RWPE2 (cell line): ENCODE measurements around the gene VDAC1.
A peak's percentile ranks its signal among the peaks of the same experiment; 100 is the strongest.
"Not testable (repeated sequence)": the region's sequence is repeated elsewhere in the genome, so short reads cannot be mapped to it uniquely, and the experiment has no call there.

Experiments
- ATAC-seq: fragments of 200-7000 bp; cut with Tn5 transposase; 3 replicates; pipeline ENCODE4 v1.9.1; 2021; ENCODE audit warnings: low read depth
- DNase-seq: peaks from one replicate; pipeline ENCODE4 v3.0.0-alpha.2; 2020; ENCODE audit warnings: low spot score
- H3K27ac ChIP-seq: fragments of 450-650 bp; 2 replicates; pipeline ENCODE4 v1.5.1; 2017; ENCODE audit warnings: mild to moderate bottlenecking; ENCODE audit not compliant: poor library complexity, severe bottlenecking
- H3K27me3 ChIP-seq: fragments of 250-450 bp; sonication (Bioruptor Pico); 2 replicates; pipeline ENCODE4 v1.5.1; 2021; ENCODE audit warnings: mild to moderate bottlenecking, moderate library complexity; ENCODE audit not compliant: insufficient read depth, poor library complexity, severe bottlenecking
- H3K36me3 ChIP-seq: fragments of 250-450 bp; sonication (Bioruptor Pico); 2 replicates; pipeline ENCODE4 v1.5.1; 2020; ENCODE audit warnings: low read depth, mild to moderate bottlenecking, moderate library complexity
- H3K4me1 ChIP-seq: fragments of 250-450 bp; sonication (Bioruptor Pico); 2 replicates; pipeline ENCODE4 v1.5.1; 2021; ENCODE audit warnings: mild to moderate bottlenecking, moderate library complexity; ENCODE audit not compliant: insufficient read depth, poor library complexity, severe bottlenecking
- H3K4me3 ChIP-seq: fragments of 250-450 bp; sonication (Bioruptor Pico); 2 replicates; pipeline ENCODE4 v1.5.1; 2021; ENCODE audit warnings: mild to moderate bottlenecking, moderate library complexity; ENCODE audit not compliant: severe bottlenecking
- H3K9me3 ChIP-seq: fragments of 250-450 bp; sonication (Bioruptor Pico); 2 replicates; pipeline ENCODE4 v1.5.1; 2021; ENCODE audit warnings: mild to moderate bottlenecking, moderate library complexity; ENCODE audit not compliant: severe bottlenecking
- CTCF ChIP-seq: fragments of 450-650 bp; IDR thresholded peaks from one replicate; pipeline ENCODE4 v1.5.1; 2017; ENCODE audit warnings: mild to moderate bottlenecking, moderate library complexity; ENCODE audit not compliant: poor library complexity, severe bottlenecking

The VDAC1 gene

GRCh38 chr5:133959643-133960042, 45.1 kb downstream of the VDAC1 start:
- peaks cover 65% of the 10 kb centered on the region for H3K36me3 ChIP-seq
- H3K27me3 ChIP-seq = no peaks in the 10 kb centered on the region
- no peak for TF ChIP-seq CTCF
- peaks cover 7% of the 10 kb centered on the region for H3K9me3 ChIP-seq
- DNase-seq (no peak), ATAC-seq (no peak)
- no peak overlapping the region for H3K27ac ChIP-seq
- no peak overlapping the region for H3K4me3 ChIP-seq
- no peaks in the 10 kb centered on the region for H3K4me1 ChIP-seq

DNA sequence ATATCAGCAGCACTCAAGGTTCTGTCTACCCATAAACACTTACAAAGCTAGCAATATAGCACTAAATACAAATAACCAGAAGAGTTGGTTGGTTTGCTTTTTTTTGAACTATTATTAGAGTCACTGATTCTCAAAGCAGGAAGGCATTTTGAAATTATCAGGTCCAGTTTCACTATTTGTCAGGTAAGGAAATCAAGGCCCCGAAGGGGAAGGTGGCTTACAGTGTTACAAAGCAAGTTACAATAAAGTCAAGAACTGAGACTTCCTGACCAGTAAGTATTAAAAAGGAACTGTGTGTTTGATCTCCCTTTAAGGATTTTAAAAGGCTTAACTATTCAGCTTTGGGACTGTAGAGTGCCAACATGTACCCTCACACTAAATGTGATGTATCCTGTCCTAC, 47.2 kb downstream of the VDAC1 start:
- Histone ChIP-seq H3K27me3 (no peaks in the 10 kb centered on the region), H3K4me1 (no peaks in the 10 kb centered on the region), H3K36me3 (peaks cover 51% of the 10 kb centered on the region), H3K4me3 (no peak overlapping the region), H3K27ac (no peak overlapping the region), H3K9me3 (no peaks in the 10 kb centered on the region)
- no peak for TF ChIP-seq CTCF
- ATAC-seq (no peak), DNase-seq (no peak)

- DNase-seq = no peak
- no peak overlapping the region for H3K27ac ChIP-seq
- H3K9me3 ChIP-seq = no peaks in the 10 kb centered on the region
- H3K4me3 ChIP-seq = no peak overlapping the region
- no peaks in the 10 kb centered on the region for H3K27me3 ChIP-seq
- ATAC-seq = no peak
- no peak for TF ChIP-seq CTCF
- no peaks in the 10 kb centered on the region for H3K4me1 ChIP-seq
- H3K36me3 ChIP-seq = peaks cover 51% of the 10 kb centered on the region
Measured at GRCh38 chr5:133957080-133957479, 47.7 kb downstream of the VDAC1 start.

- H3K36me3 ChIP-seq = peaks cover 51% of the 10 kb centered on the region
- not testable (repeated sequence) for DNase-seq, H3K27ac ChIP-seq, H3K4me1 ChIP-seq, ATAC-seq, H3K27me3 ChIP-seq, H3K4me3 ChIP-seq, H3K9me3 ChIP-seq
Measured at GRCh38 chr5:133956196-133956595, 48.6 kb downstream of the VDAC1 start.

- no peaks in the 10 kb centered on the region for H3K27me3 ChIP-seq
Measured at GRCh38 chr5:133953568-133954145, 51.1 kb downstream of the VDAC1 start.

More at GRCh38 chr5:133953568-133954145, 51.1 kb downstream of the VDAC1 start:
- TF ChIP-seq CTCF = no peak
- Histone ChIP-seq H3K4me1 (no peaks in the 10 kb centered on the region), H3K36me3 (peaks cover 37% of the 10 kb centered on the region), H3K4me3 (no peak overlapping the region), H3K9me3 (no peaks in the 10 kb centered on the region), H3K27ac (no peak overlapping the region)
- no peak for DNase-seq
- peak; percentile 15; the same call in 2 of the 3 replicates for ATAC-seq
